HepG2 (cell line): ENCODE results near the gene POU3F3. TPM values are rescaled to one million over a fixed set of nuclear protein-coding genes. Genes with fewer than 3 reads are reported as not detected.

Source experiments
- ATAC-seq: fragments of 200-7000 bp; cut with Tn5 transposase; 3 replicates; pipeline ENCODE4 v1.9.1; 2020; ENCODE audit warnings: mild to moderate bottlenecking, moderate library complexity
- BruUV-seq: library from RNA; stranded (reverse); fragments of 400-500 nt; replicated peaks from 2 replicates; lab custom pipeline; 2021; lab: Mats Ljungman, UMichigan
- CTCF ChIA-PET: fragments of 300-600 bp; formaldehyde crosslinking; extraction: SDS; loops from one replicate; lab custom pipeline; 2021; ENCODE audit warnings: low total read pairs, inconsistent platforms, low intra/inter-chr PET ratio; lab: Yijun Ruan, JAX
- POLR2A ChIA-PET: fragments of 350-600 bp; sonication (Branson Sonifier 250); formaldehyde crosslinking; loops from one replicate; lab custom pipeline; 2020; ENCODE audit warnings: antibody characterized with exemption, inconsistent platforms; lab: Yijun Ruan, JAX
- DNase-seq: peaks from one replicate; pipeline ENCODE4 v3.0.0-alpha.2; 2015; ENCODE audit warnings: low spot score
- FAIRE-seq: peaks from 3 replicates; lab custom pipeline; 2011; peaks lifted over from hg19 to GRCh38; lab: Jason Lieb, UNC
- H2AFZ ChIP-seq: one replicate; pipeline ENCODE4 v1.6.1; 2011; ENCODE audit warnings: low read length, inconsistent platforms
- H3K27ac ChIP-seq: fragments of 300-600 bp; 3 replicates; pipeline ENCODE4 v1.8.0; 2011; ENCODE audit warnings: mixed run types, mild to moderate bottlenecking, mixed read lengths, low read length, inconsistent platforms; ENCODE audit not compliant: insufficient read depth; ENCODE audit errors: extremely low read length
- H3K27me3 ChIP-seq, 2 experiments: fragments of 200-600 bp in 1 of 2; 2 replicates in 1 of 2; 3 replicates in 1 of 2; pipeline versions ENCODE4 v1.6.0 to v1.8.0; 2011; ENCODE audit warnings: low read length in 2 of 2, mild to moderate bottlenecking in 2 of 2, moderate library complexity in 2 of 2, inconsistent platforms in 1 of 2; ENCODE audit not compliant: insufficient read depth in 2 of 2, control insufficient read depth in 1 of 2
- H3K36me3 ChIP-seq, 2 experiments: fragments of 200-600 bp in 1 of 2; replicated peaks in 1 of 2; 2 replicates in 1 of 2; 3 replicates in 1 of 2; pipeline versions ENCODE4 v1.5.1 to v1.8.0; 2011; ENCODE audit warnings: low read length in 2 of 2, inconsistent platforms in 1 of 2; ENCODE audit not compliant: insufficient read depth in 2 of 2, control insufficient read depth in 1 of 2
- H3K4me1 ChIP-seq: 2 replicates; pipeline ENCODE4 v1.5.1; 2012; ENCODE audit warnings: low read length, inconsistent platforms; ENCODE audit not compliant: insufficient read depth
- H3K4me2 ChIP-seq: 2 replicates; pipeline ENCODE4 v1.6.0; 2011; ENCODE audit warnings: low read depth, low read length, inconsistent platforms
- H3K4me3 ChIP-seq, 3 experiments: fragments of 200-600 bp in 1 of 3; sonication (generic), shearing (Covaris generic) in 1 of 3; replicated peaks in 1 of 3; 2 replicates each; pipeline ENCODE4 v1.5.1; 2011 to 2016; ENCODE audit warnings: low read length in 3 of 3, inconsistent platforms in 2 of 3, low read depth in 2 of 3, mild to moderate bottlenecking in 2 of 3, control low read depth in 1 of 3, mixed read lengths in 1 of 3; ENCODE audit not compliant: insufficient read depth in 1 of 3
- H3K79me2 ChIP-seq: one replicate; pipeline ENCODE4 v1.6.1; 2011; ENCODE audit warnings: low read length, inconsistent platforms; ENCODE audit not compliant: insufficient read depth
- H3K9ac ChIP-seq: 2 replicates; pipeline ENCODE4 v1.6.0; 2011; ENCODE audit warnings: mild to moderate bottlenecking, low read depth, low read length, inconsistent platforms; ENCODE audit not compliant: insufficient read depth
- H3K9me3 ChIP-seq: 2 replicates; pipeline ENCODE4 v1.5.1; 2012; ENCODE audit warnings: mild to moderate bottlenecking, low read length
- H4K20me1 ChIP-seq: 2 replicates; pipeline ENCODE4 v1.6.0; 2011; ENCODE audit warnings: inconsistent platforms, mild to moderate bottlenecking, low read length, moderate library complexity; ENCODE audit not compliant: insufficient read depth
- HIVEP1 ChIP-seq: sonication (generic); formaldehyde crosslinking; IDR thresholded peaks from 2 replicates; pipeline ENCODE4 v1.4.0; 2020; ENCODE audit warnings: mild to moderate bottlenecking, missing genetic modification reagents
- HMG20B ChIP-seq: conservative IDR thresholded peaks from 2 replicates; pipeline ENCODE4 v1.6.1; 2016; ENCODE audit warnings: missing genetic modification reagents, missing compliant biosample characterization
- NPAS2 ChIP-seq: sonication (generic); formaldehyde crosslinking; IDR thresholded peaks from 2 replicates; pipeline ENCODE4 v1.8.0; 2022; ENCODE audit warnings: mild to moderate bottlenecking, missing genetic modification reagents, borderline replicate concordance
- NR2F2 ChIP-seq: IDR thresholded peaks from 2 replicates; pipeline ENCODE4 v1.6.1; 2012; ENCODE audit warnings: low read depth, inconsistent platforms, borderline replicate concordance
- TEAD3 ChIP-seq: optimal IDR thresholded peaks from 2 replicates; pipeline ENCODE3; 2016; ENCODE audit warnings: borderline replicate concordance
- ZBTB3 ChIP-seq: sonication (generic); formaldehyde crosslinking; IDR thresholded peaks from 2 replicates; pipeline ENCODE4 v1.4.0; 2020; ENCODE audit warnings: low read depth, mild to moderate bottlenecking, moderate library complexity, missing genetic modification reagents, borderline replicate concordance
- ZFP36L2 ChIP-seq: sonication (generic); formaldehyde crosslinking; IDR thresholded peaks from 2 replicates; pipeline ENCODE4 v1.4.0; 2020; ENCODE audit warnings: missing genetic modification reagents
- ZFP41 ChIP-seq: sonication (generic); formaldehyde crosslinking; IDR thresholded peaks from 2 replicates; pipeline ENCODE4 v1.4.0; 2020; ENCODE audit warnings: mild to moderate bottlenecking, missing genetic modification reagents, borderline replicate concordance
- ZNF205 ChIP-seq: IDR thresholded peaks from 2 replicates; pipeline ENCODE4 v1.6.1; 2018; ENCODE audit warnings: missing biosample characterization, missing genetic modification reagents
- ZNF777 ChIP-seq: sonication (generic); formaldehyde crosslinking; IDR thresholded peaks from 2 replicates; pipeline ENCODE4 v1.4.0; 2020; ENCODE audit warnings: missing genetic modification reagents
- ZSCAN12 ChIP-seq: sonication (generic); formaldehyde crosslinking; IDR thresholded peaks from 2 replicates; pipeline ENCODE4 v1.9.0; 2021; ENCODE audit warnings: mild to moderate bottlenecking, missing genetic modification reagents
- WGBS: methylation state at CpG from one replicate; pipeline ENCODE4 v1.1.6; 2017; ENCODE audit warnings: low lambda C conversion rate; 5-methylcytosine and 5-hydroxymethylcytosine counted together
- in situ Hi-C: cut with HindIII; loops from 2 replicates; pipeline ENCODE4 v1.10.0; 2017; ENCODE audit warnings: low pct_unique_long_range_greater_than_20kb; ENCODE audit not compliant: extremely low pct_ligation_motif_present
- intact Hi-C: fragments of 100-400 bp; cut with micrococcal nuclease; formaldehyde crosslinking; loops from one replicate; pipeline ENCODE4 v1.10.0; 2022; ENCODE audit not compliant: unreplicated experiment
- polyA plus RNA-seq, 8 experiments: library from polyadenylated mRNA; depleted of rRNA in 3 of 8; stranded (reverse) in 7 of 8; unstranded in 1 of 8; fragments of >200 nt; fragmentation: Illumina TruSeq in 4 of 8; extraction: Trizol in 4 of 8; gene quantifications; 2 replicates each; pipeline versions ENCODE4 v1.2.1 to v1.2.3, GENCODE V29; 2011 to 2016; ENCODE audit warnings: low read depth in 4 of 8, missing spikeins in 1 of 8, mixed read lengths in 1 of 8; ENCODE audit not compliant: insufficient read depth in 1 of 8
- total RNA-seq, 5 experiments: library from RNA; depleted of rRNA; stranded (reverse); fragments of >200 nt; fragmentation: Illumina TruSeq; extraction: Trizol; gene quantifications; 2 replicates each; pipeline ENCODE4 v1.2.3, GENCODE V29; 2016; ENCODE audit warnings: low read depth in 1 of 5
- TF ChIP-seq, protein P1 (sequence below): sonication (generic); formaldehyde crosslinking; conservative IDR thresholded peaks from 2 replicates; pipeline ENCODE4 v1.4.0; 2020; ENCODE audit warnings: missing genetic modification reagents
- TF ChIP-seq, protein P2 (sequence below): sonication (generic); formaldehyde crosslinking; IDR thresholded peaks from 2 replicates; pipeline ENCODE4 v1.8.1; 2022; ENCODE audit warnings: mild to moderate bottlenecking, missing genetic modification reagents
- TF ChIP-seq, protein P3 (sequence below): sonication (generic); formaldehyde crosslinking; IDR thresholded peaks from 2 replicates; pipeline ENCODE4 v1.4.0; 2020; ENCODE audit warnings: missing genetic modification reagents
- TF ChIP-seq, protein P4 (sequence below): sonication (generic); formaldehyde crosslinking; IDR thresholded peaks from 2 replicates; pipeline ENCODE4 v1.4.0; 2020; ENCODE audit warnings: missing genetic modification reagents, borderline replicate concordance

POU3F3 gene
- total and polyA plus RNA-seq, 2 of the 13 experiments (the other 11 are each of a cell fraction or from before 2014, with no cell fraction given) = not detected

DNA sequence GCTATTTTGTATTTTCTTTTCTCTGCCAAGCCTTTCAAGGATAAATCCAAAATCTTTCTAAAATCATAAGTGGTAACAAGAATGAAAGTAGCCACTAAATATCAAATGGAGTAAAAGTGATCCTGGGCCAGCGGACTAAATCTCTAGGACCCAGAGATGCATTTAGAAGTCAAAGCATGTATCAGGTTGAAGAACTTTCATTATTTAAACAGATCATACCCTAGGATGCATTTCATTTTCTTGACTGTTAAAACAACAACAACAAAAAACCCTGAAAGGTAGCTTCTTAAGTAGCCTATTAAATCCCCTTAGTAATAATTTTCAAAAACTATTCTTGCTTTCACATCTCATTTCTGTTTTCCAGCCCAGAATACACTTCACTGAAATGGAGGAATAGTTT is 4.8 kb upstream of the POU3F3 start:
- H3K4me1 ChIP-seq = no peaks in the 10 kb centered on the region
- peaks cover 12 to 83% of the 10 kb centered on the region in 2 experiments; a peak in 4 of 5 replicates for H3K27me3 ChIP-seq
- DNase-seq (no peak), ATAC-seq (no peak), FAIRE-seq (no peak)
- no peaks in the 10 kb centered on the region for H3K36me3 ChIP-seq
- ChIA-PET CTCF (interaction anchor here (1.2 kb wide), 2 partner anchors 890 to 1688 kb away, joined by 3 to 11 read pairs; no protein-coding TSS in a partner anchor), POLR2A (no interaction called here)
- no peaks in the 10 kb centered on the region for H3K79me2 ChIP-seq
- no peaks in the 10 kb centered on the region for H4K20me1 ChIP-seq
- H3K4me3 ChIP-seq = no peak overlapping the region
- H3K4me2 ChIP-seq = no peak overlapping the region
- intact Hi-C loops (no loop called here), in situ Hi-C loops (no loop called here)
- no peak overlapping the region for H3K9ac ChIP-seq
- H3K9me3 ChIP-seq = no peaks in the 10 kb centered on the region
- WGBS = 4% methylated on average over 1 of the region's 1 CpG
- no peak overlapping the region for H3K27ac ChIP-seq
- no TSS peak for BruUV-seq
- no peak overlapping the region for H2AFZ ChIP-seq
- TF ChIP-seq, protein P1, sequence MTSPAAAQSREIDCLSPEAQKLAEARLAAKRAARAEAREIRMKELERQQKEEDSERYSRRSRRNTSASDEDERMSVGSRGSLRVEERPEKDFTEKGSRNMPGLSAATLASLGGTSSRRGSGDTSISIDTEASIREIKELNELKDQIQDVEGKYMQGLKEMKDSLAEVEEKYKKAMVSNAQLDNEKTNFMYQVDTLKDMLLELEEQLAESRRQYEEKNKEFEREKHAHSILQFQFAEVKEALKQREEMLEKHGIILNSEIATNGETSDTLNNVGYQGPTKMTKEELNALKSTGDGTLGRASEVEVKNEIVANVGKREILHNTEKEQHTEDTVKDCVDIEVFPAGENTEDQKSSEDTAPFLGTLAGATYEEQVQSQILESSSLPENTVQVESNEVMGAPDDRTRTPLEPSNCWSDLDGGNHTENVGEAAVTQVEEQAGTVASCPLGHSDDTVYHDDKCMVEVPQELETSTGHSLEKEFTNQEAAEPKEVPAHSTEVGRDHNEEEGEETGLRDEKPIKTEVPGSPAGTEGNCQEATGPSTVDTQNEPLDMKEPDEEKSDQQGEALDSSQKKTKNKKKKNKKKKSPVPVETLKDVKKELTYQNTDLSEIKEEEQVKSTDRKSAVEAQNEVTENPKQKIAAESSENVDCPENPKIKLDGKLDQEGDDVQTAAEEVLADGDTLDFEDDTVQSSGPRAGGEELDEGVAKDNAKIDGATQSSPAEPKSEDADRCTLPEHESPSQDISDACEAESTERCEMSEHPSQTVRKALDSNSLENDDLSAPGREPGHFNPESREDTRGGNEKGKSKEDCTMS = no peak
- TF ChIP-seq HMG20B = no peak
- TF ChIP-seq, protein P2, sequence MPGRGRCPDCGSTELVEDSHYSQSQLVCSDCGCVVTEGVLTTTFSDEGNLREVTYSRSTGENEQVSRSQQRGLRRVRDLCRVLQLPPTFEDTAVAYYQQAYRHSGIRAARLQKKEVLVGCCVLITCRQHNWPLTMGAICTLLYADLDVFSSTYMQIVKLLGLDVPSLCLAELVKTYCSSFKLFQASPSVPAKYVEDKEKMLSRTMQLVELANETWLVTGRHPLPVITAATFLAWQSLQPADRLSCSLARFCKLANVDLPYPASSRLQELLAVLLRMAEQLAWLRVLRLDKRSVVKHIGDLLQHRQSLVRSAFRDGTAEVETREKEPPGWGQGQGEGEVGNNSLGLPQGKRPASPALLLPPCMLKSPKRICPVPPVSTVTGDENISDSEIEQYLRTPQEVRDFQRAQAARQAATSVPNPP (CRISPR knock-in tag) = no peak
- TF ChIP-seq, protein P3, sequence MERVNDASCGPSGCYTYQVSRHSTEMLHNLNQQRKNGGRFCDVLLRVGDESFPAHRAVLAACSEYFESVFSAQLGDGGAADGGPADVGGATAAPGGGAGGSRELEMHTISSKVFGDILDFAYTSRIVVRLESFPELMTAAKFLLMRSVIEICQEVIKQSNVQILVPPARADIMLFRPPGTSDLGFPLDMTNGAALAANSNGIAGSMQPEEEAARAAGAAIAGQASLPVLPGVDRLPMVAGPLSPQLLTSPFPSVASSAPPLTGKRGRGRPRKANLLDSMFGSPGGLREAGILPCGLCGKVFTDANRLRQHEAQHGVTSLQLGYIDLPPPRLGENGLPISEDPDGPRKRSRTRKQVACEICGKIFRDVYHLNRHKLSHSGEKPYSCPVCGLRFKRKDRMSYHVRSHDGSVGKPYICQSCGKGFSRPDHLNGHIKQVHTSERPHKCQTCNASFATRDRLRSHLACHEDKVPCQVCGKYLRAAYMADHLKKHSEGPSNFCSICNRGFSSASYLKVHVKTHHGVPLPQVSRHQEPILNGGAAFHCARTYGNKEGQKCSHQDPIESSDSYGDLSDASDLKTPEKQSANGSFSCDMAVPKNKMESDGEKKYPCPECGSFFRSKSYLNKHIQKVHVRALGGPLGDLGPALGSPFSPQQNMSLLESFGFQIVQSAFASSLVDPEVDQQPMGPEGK (CRISPR knock-in tag) = no peak
- TF ChIP-seq, protein P4, sequence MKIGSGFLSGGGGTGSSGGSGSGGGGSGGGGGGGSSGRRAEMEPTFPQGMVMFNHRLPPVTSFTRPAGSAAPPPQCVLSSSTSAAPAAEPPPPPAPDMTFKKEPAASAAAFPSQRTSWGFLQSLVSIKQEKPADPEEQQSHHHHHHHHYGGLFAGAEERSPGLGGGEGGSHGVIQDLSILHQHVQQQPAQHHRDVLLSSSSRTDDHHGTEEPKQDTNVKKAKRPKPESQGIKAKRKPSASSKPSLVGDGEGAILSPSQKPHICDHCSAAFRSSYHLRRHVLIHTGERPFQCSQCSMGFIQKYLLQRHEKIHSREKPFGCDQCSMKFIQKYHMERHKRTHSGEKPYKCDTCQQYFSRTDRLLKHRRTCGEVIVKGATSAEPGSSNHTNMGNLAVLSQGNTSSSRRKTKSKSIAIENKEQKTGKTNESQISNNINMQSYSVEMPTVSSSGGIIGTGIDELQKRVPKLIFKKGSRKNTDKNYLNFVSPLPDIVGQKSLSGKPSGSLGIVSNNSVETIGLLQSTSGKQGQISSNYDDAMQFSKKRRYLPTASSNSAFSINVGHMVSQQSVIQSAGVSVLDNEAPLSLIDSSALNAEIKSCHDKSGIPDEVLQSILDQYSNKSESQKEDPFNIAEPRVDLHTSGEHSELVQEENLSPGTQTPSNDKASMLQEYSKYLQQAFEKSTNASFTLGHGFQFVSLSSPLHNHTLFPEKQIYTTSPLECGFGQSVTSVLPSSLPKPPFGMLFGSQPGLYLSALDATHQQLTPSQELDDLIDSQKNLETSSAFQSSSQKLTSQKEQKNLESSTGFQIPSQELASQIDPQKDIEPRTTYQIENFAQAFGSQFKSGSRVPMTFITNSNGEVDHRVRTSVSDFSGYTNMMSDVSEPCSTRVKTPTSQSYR (CRISPR knock-in tag) = no peak
- no peak for TF ChIP-seq ZFP36L2 (CRISPR knock-in tag)
- no peak for TF ChIP-seq ZSCAN12
- TF ChIP-seq ZBTB3 = no peak
- no peak for TF ChIP-seq ZNF777 (CRISPR knock-in tag)
- TF ChIP-seq ZFP41 (CRISPR knock-in tag) = no peak
- TF ChIP-seq ZNF205 (CRISPR knock-in tag) = no peak
- no peak for TF ChIP-seq HIVEP1 (CRISPR knock-in tag)
- no peak for TF ChIP-seq TEAD3 (CRISPR knock-in tag)
- TF ChIP-seq NPAS2 (CRISPR knock-in tag) = no peak
- no peak for TF ChIP-seq NR2F2
